Panc1 (cell line): ENCODE measurements around the gene TAF4B. TPM values are rescaled to one million over a fixed set of nuclear protein-coding genes. Genes with fewer than 3 reads are reported as not detected.

Experiments
- ATAC-seq: fragments of 200-7000 bp; cut with Tn5 transposase; 2 replicates; pipeline ENCODE4 v1.9.1; 2020; ENCODE audit warnings: mild to moderate bottlenecking, moderate library complexity
- BruUV-seq: library from RNA; stranded (reverse); fragments of 400-500 nt; replicated peaks from 2 replicates; lab custom pipeline; 2021; lab: Mats Ljungman, UMichigan
- CTCF ChIA-PET: fragments of 300-600 bp; sonication (Branson Sonifier 250); formaldehyde crosslinking; loops from one replicate; lab custom pipeline; 2022; ENCODE audit warnings: antibody characterized with exemption; lab: Charles Lee
- POLR2A ChIA-PET: fragments of 300-600 bp; sonication (Branson Sonifier 250); formaldehyde crosslinking; loops from one replicate; lab custom pipeline; 2022; ENCODE audit warnings: antibody characterized with exemption; lab: Charles Lee
- DNase-seq: peaks from one replicate; pipeline ENCODE4 v3.0.0-alpha.2; 2010; ENCODE audit warnings: low read depth, low spot score
- H3K27ac ChIP-seq: 2 replicates; pipeline ENCODE4 v1.5.1; 2011; ENCODE audit warnings: mild to moderate bottlenecking, low read length, inconsistent platforms
- H3K27me3 ChIP-seq: fragments of 200-500 bp; sonication (Bioruptor generic); 2 replicates; pipeline ENCODE4 v1.6.0; 2014; ENCODE audit warnings: low read length, inconsistent platforms; ENCODE audit not compliant: control insufficient read depth, insufficient read depth
- H3K36me3 ChIP-seq: fragments of 200-500 bp; sonication (Bioruptor generic); 2 replicates; pipeline ENCODE4 v1.5.1; 2014; ENCODE audit warnings: inconsistent platforms, mild to moderate bottlenecking, low read length, moderate library complexity; ENCODE audit not compliant: control insufficient read depth, insufficient read depth
- H3K4me1 ChIP-seq: 2 replicates; pipeline ENCODE4 v1.5.1; 2011; ENCODE audit warnings: inconsistent platforms, mild to moderate bottlenecking, low read length, moderate library complexity; ENCODE audit not compliant: control insufficient read depth, insufficient read depth
- H3K4me3 ChIP-seq, 2 experiments: 2 replicates each; pipeline ENCODE4 v1.5.1; 2011 to 2012; ENCODE audit warnings: low read depth in 2 of 2, low read length in 2 of 2, mild to moderate bottlenecking in 2 of 2, inconsistent platforms in 1 of 2, moderate library complexity in 1 of 2
- H3K9me3 ChIP-seq: fragments of 200-500 bp; sonication (Bioruptor generic); 2 replicates; pipeline ENCODE4 v1.5.1; 2014; ENCODE audit warnings: low read depth, mild to moderate bottlenecking, inconsistent platforms, low read length, moderate library complexity; ENCODE audit not compliant: control insufficient read depth, insufficient read depth
- CTCF ChIP-seq: fragments of 450-650 bp; IDR thresholded peaks from 2 replicates; pipeline ENCODE4 v1.5.1; 2017; ENCODE audit warnings: mild to moderate bottlenecking
- POLR2AphosphoS5 ChIP-seq: IDR thresholded peaks from 2 replicates; pipeline ENCODE4 v1.6.1; 2012; ENCODE audit warnings: mild to moderate bottlenecking, low read depth, low read length, moderate library complexity
- REST ChIP-seq, 2 experiments: IDR thresholded peaks; 2 replicates each; pipeline ENCODE4 v1.6.1; 2011 to 2012; ENCODE audit warnings: low read depth in 2 of 2, control low read depth in 1 of 2, low read length in 1 of 2, mild to moderate bottlenecking in 1 of 2, moderate library complexity in 1 of 2; ENCODE audit not compliant: insufficient read depth in 1 of 2
- SIN3A ChIP-seq: IDR thresholded peaks from 2 replicates; pipeline ENCODE4 v1.6.1; 2012; ENCODE audit warnings: low read depth, mild to moderate bottlenecking, low read length, moderate library complexity, borderline replicate concordance; ENCODE audit not compliant: insufficient read depth
- TCF7L2 ChIP-seq: IDR thresholded peaks from 2 replicates; pipeline ENCODE4 v1.6.1; 2011; ENCODE audit warnings: mild to moderate bottlenecking, low read depth, low read length, inconsistent platforms
- in situ Hi-C: cut with HindIII; loops from 2 replicates; pipeline ENCODE4 v1.10.0; 2016; ENCODE audit warnings: low sequenced_read_pairs, low pct_unique_long_range_greater_than_20kb
- intact Hi-C: fragments of 100-400 bp; cut with micrococcal nuclease; formaldehyde crosslinking; loops from one replicate; pipeline ENCODE4 v1.10.0; 2022; ENCODE audit not compliant: unreplicated experiment
- total RNA-seq: library from RNA; stranded (reverse); gene quantifications from one replicate; pipeline ENCODE4 v1.2.1, GENCODE V29; 2021; ENCODE audit not compliant: unreplicated experiment

Gene TAF4B
- total RNA-seq, 1 experiment from 2014 or later = 8.0 TPM

DNA sequence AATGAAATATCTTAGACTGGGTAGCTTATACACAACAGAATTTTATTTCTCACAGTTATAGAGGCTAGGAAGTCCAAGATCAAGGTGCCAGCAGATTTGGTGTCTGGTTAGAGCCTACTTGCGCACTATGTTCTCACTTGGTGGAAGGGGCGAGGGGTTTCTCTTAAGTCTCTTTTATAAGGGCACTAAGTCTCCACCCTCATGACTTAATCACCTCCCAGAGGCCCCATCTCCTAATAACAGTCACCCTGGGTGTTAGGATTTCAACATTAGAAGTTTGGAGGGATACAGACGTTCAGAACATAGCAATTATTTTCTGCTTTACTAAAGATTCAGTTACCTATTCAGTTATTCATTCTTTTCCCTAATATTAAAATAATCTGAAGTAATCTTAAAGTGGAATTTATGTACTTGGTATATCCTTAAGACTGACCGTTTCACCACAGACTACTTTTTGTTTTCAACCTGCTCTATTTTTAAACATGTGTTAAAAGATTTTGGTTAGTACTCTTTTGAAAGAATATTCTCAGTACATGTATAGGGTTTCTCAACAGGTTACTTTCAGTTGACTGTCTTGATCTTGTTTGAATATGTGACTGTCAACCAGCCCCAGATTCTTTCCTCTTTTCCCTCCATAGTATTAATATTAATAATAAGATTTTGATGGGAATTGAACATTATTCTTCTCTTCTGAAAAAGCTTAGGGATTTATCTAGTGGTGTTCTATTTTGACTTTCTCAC lies 130.0 kb downstream of the TAF4B start:
- ChIA-PET POLR2A (interaction anchor here (0.7 kb wide), 1 partner anchor 81 kb away, joined by 5 read pairs; no protein-coding TSS in a partner anchor), CTCF (interaction anchor here (0.7 kb wide), 1 partner anchor 27 kb away, joined by 9 read pairs; no protein-coding TSS in a partner anchor)
- Histone ChIP-seq H3K36me3 (no peaks in the 10 kb centered on the region), H3K4me3 (no peak overlapping the region), H3K4me1 (no peaks in the 10 kb centered on the region), H3K9me3 (no peaks in the 10 kb centered on the region), H3K27me3 (no peaks in the 10 kb centered on the region), H3K27ac (no peak overlapping the region)
- DNase-seq (no peak), ATAC-seq (no peak)
- TF ChIP-seq SIN3A (no peak), CTCF (no peak), REST (IDR thresholded peaks at IDR 0.05; ENCODE audit: insufficient read depth in 1 of 2, low read depth in 2 of 2, low read length in 1 of 2) (no peak), POLR2AphosphoS5 (no peak), TCF7L2 (no peak)
- intact Hi-C loops (no loop called here), in situ Hi-C loops (no loop called here)
- no TSS peak for BruUV-seq

GRCh38 chr18:26357960-26358359 lies 131.7 kb downstream of the TAF4B start:
- POLR2A ChIA-PET = no interaction called here
- Histone ChIP-seq H3K4me1 (no peaks in the 10 kb centered on the region), H3K36me3 (no peaks in the 10 kb centered on the region), H3K4me3 (no peak overlapping the region), H3K27ac (no peak overlapping the region), H3K9me3 (no peaks in the 10 kb centered on the region), H3K27me3 (no peaks in the 10 kb centered on the region)
- CTCF ChIA-PET = no interaction called here
- ATAC-seq (no peak), DNase-seq (no peak)
- intact Hi-C loops = no loop called here
- TF ChIP-seq CTCF = no peak
- TF ChIP-seq TCF7L2 = no peak
- no peak for TF ChIP-seq SIN3A
- TF ChIP-seq REST (IDR thresholded peaks at IDR 0.05; ENCODE audit: insufficient read depth in 1 of 2, low read depth in 2 of 2, low read length in 1 of 2) = no peak
- no peak for TF ChIP-seq POLR2AphosphoS5
- in situ Hi-C loops = no loop called here
- BruUV-seq = no TSS peak
